ENCODE measurements around the gene MARF1. TPM values are rescaled to one million over a fixed set of nuclear protein-coding genes. Genes with fewer than 3 reads are reported as not detected.

The MARF1 gene
- polyA plus RNA-seq, 1 donor: 41.6 TPM

DNA sequence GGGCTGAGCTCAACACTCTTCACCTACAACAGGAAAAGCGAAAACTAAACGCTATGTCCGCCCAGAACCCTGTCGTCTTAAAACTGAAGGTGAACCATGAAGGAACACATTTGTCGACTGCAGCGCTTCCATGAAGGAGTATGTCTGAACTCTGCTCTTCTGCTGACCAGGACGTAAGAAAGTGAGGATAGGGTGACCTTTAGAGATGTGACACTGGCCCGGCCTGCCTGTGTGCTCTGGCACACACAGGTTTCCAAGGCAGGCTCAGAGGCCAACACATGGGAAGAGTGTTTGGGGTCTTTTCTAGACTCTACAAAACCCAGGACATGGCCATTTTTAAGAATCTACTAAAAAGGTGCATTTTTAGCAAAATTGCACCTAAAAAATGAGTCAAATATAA lies 21.1 kb downstream of the MARF1 start:
- H3K36me3 ChIP-seq (ENCODE audit: control insufficient read depth, insufficient read depth, low read length): peaks cover 81% of the 10 kb centered on the region
- no peaks in the 10 kb centered on the region for H3K4me1 ChIP-seq (ENCODE audit: control insufficient read depth, insufficient read depth, low read length)
- no peak overlapping the region for H3K4me3 ChIP-seq (ENCODE audit: low read length)
- no peaks in the 10 kb centered on the region for H3K27me3 ChIP-seq (ENCODE audit: control insufficient read depth, insufficient read depth, low read length)
- no peaks in the 10 kb centered on the region for H3K9me3 ChIP-seq (ENCODE audit: control insufficient read depth, low read depth, low read length)
- DNase-seq: no peak
- H3K27ac ChIP-seq (ENCODE audit: low read length): no peak overlapping the region
- no CpG with 5 or more reads among the region's 8 CpGs for WGBS (ENCODE audit: insufficient coverage, low lambda C conversion rate)

DNA sequence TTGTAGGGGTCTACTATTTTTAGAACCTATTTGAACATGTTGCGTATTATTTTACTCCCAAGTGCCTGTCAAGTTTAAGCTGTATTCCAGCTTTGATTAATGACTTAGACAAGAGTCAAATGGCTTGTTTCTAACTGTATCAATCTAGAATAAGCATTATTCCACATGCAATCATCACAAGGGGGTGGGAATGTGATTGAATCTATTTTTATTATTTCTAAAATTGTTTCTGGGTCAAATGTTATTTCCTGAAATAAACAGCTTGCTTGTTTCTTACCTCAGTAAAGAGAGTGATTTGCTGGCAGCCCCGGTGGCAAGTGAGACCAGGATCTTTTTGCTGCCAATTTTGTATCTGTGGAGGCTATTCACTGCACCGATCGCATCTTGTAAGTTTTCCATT lies 21.5 kb downstream of the MARF1 start:
- Histone ChIP-seq H3K4me3 (ENCODE audit: low read length) (no peak overlapping the region), H3K4me1 (ENCODE audit: control insufficient read depth, insufficient read depth, low read length) (no peaks in the 10 kb centered on the region), H3K27ac (ENCODE audit: low read length) (no peak overlapping the region), H3K27me3 (ENCODE audit: control insufficient read depth, insufficient read depth, low read length) (no peaks in the 10 kb centered on the region), H3K9me3 (ENCODE audit: control insufficient read depth, low read depth, low read length) (no peaks in the 10 kb centered on the region), H3K36me3 (ENCODE audit: control insufficient read depth, insufficient read depth, low read length) (peaks cover 84% of the 10 kb centered on the region)
- no peak for DNase-seq
- 100% methylated on average over 1 of the region's 4 CpGs for WGBS (ENCODE audit: insufficient coverage, low lambda C conversion rate)

DNA sequence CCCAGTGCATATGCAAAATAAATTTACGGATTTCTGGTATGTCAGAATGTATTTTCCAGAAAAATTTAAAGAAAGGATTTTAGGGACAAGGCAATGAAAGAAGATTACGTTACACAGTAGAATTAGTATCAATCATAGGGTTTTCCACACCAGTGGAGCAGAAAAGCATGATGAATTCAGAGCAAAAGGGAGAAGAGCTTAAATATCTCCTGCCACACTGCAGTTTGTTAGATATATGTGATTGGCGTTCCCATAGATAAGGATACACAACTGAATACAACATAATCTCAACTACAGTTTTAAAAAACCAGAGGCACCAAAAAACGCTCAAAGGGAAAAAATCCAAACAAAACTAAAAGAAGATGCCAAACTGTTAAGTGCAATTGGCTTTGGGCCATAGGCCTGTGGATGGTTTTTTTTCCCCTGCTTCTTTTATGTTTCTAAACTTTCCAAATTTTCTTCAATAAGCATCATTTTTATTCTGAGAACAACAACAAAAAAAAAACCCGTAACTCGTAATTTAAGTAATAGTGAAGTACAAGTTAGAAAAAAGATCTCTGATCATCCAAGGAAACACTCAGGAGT lies 22.3 kb downstream of the MARF1 start:
- no peak overlapping the region for H3K27ac ChIP-seq (ENCODE audit: low read length)
- WGBS (ENCODE audit: insufficient coverage, low lambda C conversion rate): 88% methylated on average over 3 of the region's 6 CpGs
- no peak for DNase-seq
- no peaks in the 10 kb centered on the region for H3K9me3 ChIP-seq (ENCODE audit: control insufficient read depth, low read depth, low read length)
- H3K36me3 ChIP-seq (ENCODE audit: control insufficient read depth, insufficient read depth, low read length): peaks cover 86% of the 10 kb centered on the region
- no peak overlapping the region for H3K4me3 ChIP-seq (ENCODE audit: low read length)
- no peaks in the 10 kb centered on the region for H3K4me1 ChIP-seq (ENCODE audit: control insufficient read depth, insufficient read depth, low read length)
- no peaks in the 10 kb centered on the region for H3K27me3 ChIP-seq (ENCODE audit: control insufficient read depth, insufficient read depth, low read length)

DNA sequence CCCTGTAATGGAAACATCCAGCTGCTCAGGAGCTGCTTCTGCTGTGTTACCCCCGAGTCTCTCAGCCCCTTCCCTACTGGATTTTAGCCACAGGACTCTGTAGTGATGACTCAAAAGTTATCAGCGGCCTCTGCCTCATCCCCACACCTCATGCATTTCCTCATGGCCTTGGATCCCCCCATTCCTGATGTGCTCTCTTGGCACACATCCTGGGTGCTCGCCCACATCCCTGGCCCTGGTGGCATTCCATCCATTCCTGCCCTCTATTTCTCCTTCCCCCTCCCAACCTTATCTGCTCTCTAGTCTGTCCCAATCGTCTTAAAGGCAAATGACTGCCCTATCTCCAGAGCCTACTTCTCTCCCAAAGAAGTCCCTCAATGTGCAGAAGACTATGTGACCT lies 24.6 kb downstream of the MARF1 start:
- H3K27me3 ChIP-seq (ENCODE audit: control insufficient read depth, insufficient read depth, low read length): no peaks in the 10 kb centered on the region
- no peaks in the 10 kb centered on the region for H3K9me3 ChIP-seq (ENCODE audit: control insufficient read depth, low read depth, low read length)
- peaks cover 77% of the 10 kb centered on the region for H3K36me3 ChIP-seq (ENCODE audit: control insufficient read depth, insufficient read depth, low read length)
- no peak overlapping the region for H3K27ac ChIP-seq (ENCODE audit: low read length)
- no peak overlapping the region for H3K4me3 ChIP-seq (ENCODE audit: low read length)
- 80% methylated on average over 1 of the region's 4 CpGs for WGBS (ENCODE audit: insufficient coverage, low lambda C conversion rate)
- no peak for DNase-seq
- H3K4me1 ChIP-seq (ENCODE audit: control insufficient read depth, insufficient read depth, low read length): no peaks in the 10 kb centered on the region

DNA sequence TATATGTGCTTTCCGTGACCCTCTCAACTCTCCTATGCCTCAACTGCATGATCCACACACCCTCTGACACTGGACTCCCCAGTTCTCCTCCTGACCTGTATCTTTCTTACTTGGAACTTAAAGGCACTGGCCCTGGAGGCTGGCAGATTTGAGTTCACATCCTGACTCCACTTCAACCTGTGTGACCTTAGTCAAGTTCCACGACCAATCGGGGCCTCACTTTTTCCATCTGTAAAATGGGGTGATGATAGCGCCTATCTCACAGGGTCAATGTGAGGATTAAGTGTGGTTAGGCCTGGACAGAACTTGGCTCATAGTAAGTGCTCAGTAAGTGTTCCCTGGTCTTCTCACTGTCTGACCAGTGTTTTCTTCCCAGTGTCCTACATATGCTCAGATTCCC lies 25.1 kb downstream of the MARF1 start:
- H3K36me3 ChIP-seq (ENCODE audit: control insufficient read depth, insufficient read depth, low read length): peaks cover 77% of the 10 kb centered on the region
- H3K27ac ChIP-seq (ENCODE audit: low read length): no peak overlapping the region

GRCh38 chr16:15616475-15617165 lies 26.3 kb downstream of the MARF1 start:
- no peak for DNase-seq
- Histone ChIP-seq H3K9me3 (ENCODE audit: control insufficient read depth, low read depth, low read length) (no peaks in the 10 kb centered on the region), H3K4me1 (ENCODE audit: control insufficient read depth, insufficient read depth, low read length) (no peaks in the 10 kb centered on the region), H3K4me3 (ENCODE audit: low read length) (no peak overlapping the region), H3K36me3 (ENCODE audit: control insufficient read depth, insufficient read depth, low read length) (peaks cover 78% of the 10 kb centered on the region), H3K27ac (ENCODE audit: low read length) (no peak overlapping the region), H3K27me3 (ENCODE audit: control insufficient read depth, insufficient read depth, low read length) (no peaks in the 10 kb centered on the region)
- no CpG with 5 or more reads among the region's 11 CpGs for WGBS (ENCODE audit: insufficient coverage, low lambda C conversion rate)

More for the DNA sequence above, 25.1 kb downstream of the MARF1 start:
- no peak for DNase-seq
- WGBS (ENCODE audit: insufficient coverage, low lambda C conversion rate): no CpG with 5 or more reads among the region's 4 CpGs
- Histone ChIP-seq H3K9me3 (ENCODE audit: control insufficient read depth, low read depth, low read length) (no peaks in the 10 kb centered on the region), H3K27me3 (ENCODE audit: control insufficient read depth, insufficient read depth, low read length) (no peaks in the 10 kb centered on the region), H3K4me1 (ENCODE audit: control insufficient read depth, insufficient read depth, low read length) (no peaks in the 10 kb centered on the region), H3K4me3 (ENCODE audit: low read length) (no peak overlapping the region)

DNA sequence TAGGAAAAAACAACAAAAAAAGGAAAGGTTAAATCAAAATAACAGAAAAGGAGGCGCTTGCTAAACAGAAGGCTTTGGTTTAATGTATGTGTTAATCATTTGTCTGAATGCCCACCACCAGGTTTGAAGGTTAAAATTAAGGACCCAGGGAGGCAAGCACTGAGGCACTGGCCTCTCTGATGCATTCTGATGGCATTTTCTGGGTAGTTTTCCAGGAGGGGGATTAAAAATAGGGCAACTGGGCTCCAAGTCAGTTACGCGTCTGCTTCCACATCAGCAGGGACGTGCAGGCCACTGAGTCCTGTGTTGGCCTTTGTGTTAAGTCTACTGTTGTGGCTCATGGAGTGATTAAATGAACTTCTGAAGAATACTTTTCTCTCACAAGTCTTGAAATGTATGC lies 26.9 kb downstream of the MARF1 start:
- Histone ChIP-seq H3K36me3 (ENCODE audit: control insufficient read depth, insufficient read depth, low read length) (peaks cover 78% of the 10 kb centered on the region), H3K4me1 (ENCODE audit: control insufficient read depth, insufficient read depth, low read length) (no peaks in the 10 kb centered on the region), H3K4me3 (ENCODE audit: low read length) (no peak overlapping the region), H3K9me3 (ENCODE audit: control insufficient read depth, low read depth, low read length) (no peaks in the 10 kb centered on the region), H3K27ac (ENCODE audit: low read length) (no peak overlapping the region), H3K27me3 (ENCODE audit: control insufficient read depth, insufficient read depth, low read length) (no peaks in the 10 kb centered on the region)
- WGBS (ENCODE audit: insufficient coverage, low lambda C conversion rate): 100% methylated on average over 1 of the region's 4 CpGs
- DNase-seq: no peak

GRCh38 chr16:15613676-15614075 lies 29.3 kb downstream of the MARF1 start:
- no peaks in the 10 kb centered on the region for H3K9me3 ChIP-seq (ENCODE audit: control insufficient read depth, low read depth, low read length)
- DNase-seq: no peak
- WGBS (ENCODE audit: insufficient coverage, low lambda C conversion rate): no CpG with 5 or more reads among the region's 4 CpGs
- peaks cover 78% of the 10 kb centered on the region for H3K36me3 ChIP-seq (ENCODE audit: control insufficient read depth, insufficient read depth, low read length)
- no peak overlapping the region for H3K27ac ChIP-seq (ENCODE audit: low read length)
- H3K4me1 ChIP-seq (ENCODE audit: control insufficient read depth, insufficient read depth, low read length): no peaks in the 10 kb centered on the region
- no peaks in the 10 kb centered on the region for H3K27me3 ChIP-seq (ENCODE audit: control insufficient read depth, insufficient read depth, low read length)
- no peak overlapping the region for H3K4me3 ChIP-seq (ENCODE audit: low read length)

DNA sequence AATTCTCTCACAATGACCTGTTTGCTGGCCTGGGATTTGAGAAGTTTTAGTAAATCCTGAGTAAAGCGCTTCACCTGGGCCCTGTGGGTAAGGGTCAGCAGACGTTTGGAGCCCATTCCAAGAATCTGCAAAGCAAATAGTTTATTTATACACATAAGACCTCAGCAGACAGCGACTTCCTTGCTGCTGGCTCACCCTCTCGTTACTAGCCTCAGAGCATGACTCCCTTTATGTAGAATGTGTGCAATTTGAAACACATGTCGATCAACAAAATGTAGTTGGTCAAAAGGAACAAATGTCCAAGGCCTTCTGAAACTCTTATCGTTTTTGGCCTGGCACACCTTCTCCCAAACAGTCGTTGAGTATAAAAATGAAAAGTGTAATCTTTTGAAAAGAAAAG lies 31.3 kb downstream of the MARF1 start:
- H3K9me3 ChIP-seq (ENCODE audit: control insufficient read depth, low read depth, low read length): no peaks in the 10 kb centered on the region
- peaks cover 75% of the 10 kb centered on the region for H3K36me3 ChIP-seq (ENCODE audit: control insufficient read depth, insufficient read depth, low read length)
- no CpG with 5 or more reads among the region's 7 CpGs for WGBS (ENCODE audit: insufficient coverage, low lambda C conversion rate)
- no peaks in the 10 kb centered on the region for H3K4me1 ChIP-seq (ENCODE audit: control insufficient read depth, insufficient read depth, low read length)
- DNase-seq: no peak
- H3K4me3 ChIP-seq (ENCODE audit: low read length): no peak overlapping the region
- H3K27me3 ChIP-seq (ENCODE audit: control insufficient read depth, insufficient read depth, low read length): no peaks in the 10 kb centered on the region
- no peak overlapping the region for H3K27ac ChIP-seq (ENCODE audit: low read length)

DNA sequence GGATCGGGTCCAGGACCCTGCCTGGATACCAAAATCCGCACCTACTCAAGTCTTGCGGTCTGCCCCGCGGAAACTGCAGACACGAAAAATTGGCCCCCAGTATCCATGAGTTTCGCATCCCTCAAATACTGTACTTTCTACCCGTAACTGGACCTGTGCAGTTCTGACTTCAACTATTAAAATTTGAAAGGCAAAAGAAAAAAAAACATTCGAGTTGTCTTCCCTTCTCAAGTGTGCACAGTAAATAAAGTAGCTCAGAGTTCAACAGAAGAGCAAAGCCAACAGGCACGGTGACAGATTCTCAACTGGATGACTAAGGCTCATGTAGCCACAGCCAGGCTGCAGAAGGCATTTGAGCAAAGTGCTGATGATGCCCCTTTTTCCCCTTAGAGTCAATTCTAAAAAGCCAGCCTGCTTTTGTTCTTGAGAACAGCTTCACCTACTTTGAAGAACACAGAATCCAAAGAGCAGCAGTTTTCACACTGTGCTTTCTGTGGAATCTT lies 32.5 kb downstream of the MARF1 start:
- DNase-seq: no peak
- no peak overlapping the region for H3K27ac ChIP-seq (ENCODE audit: low read length)
- no peaks in the 10 kb centered on the region for H3K4me1 ChIP-seq (ENCODE audit: control insufficient read depth, insufficient read depth, low read length)
- WGBS (ENCODE audit: insufficient coverage, low lambda C conversion rate): 100% methylated on average over 1 of the region's 10 CpGs
- H3K9me3 ChIP-seq (ENCODE audit: control insufficient read depth, low read depth, low read length): no peaks in the 10 kb centered on the region
- no peaks in the 10 kb centered on the region for H3K27me3 ChIP-seq (ENCODE audit: control insufficient read depth, insufficient read depth, low read length)
- no peak overlapping the region for H3K4me3 ChIP-seq (ENCODE audit: low read length)
- H3K36me3 ChIP-seq (ENCODE audit: control insufficient read depth, insufficient read depth, low read length): peaks cover 76% of the 10 kb centered on the region

DNA sequence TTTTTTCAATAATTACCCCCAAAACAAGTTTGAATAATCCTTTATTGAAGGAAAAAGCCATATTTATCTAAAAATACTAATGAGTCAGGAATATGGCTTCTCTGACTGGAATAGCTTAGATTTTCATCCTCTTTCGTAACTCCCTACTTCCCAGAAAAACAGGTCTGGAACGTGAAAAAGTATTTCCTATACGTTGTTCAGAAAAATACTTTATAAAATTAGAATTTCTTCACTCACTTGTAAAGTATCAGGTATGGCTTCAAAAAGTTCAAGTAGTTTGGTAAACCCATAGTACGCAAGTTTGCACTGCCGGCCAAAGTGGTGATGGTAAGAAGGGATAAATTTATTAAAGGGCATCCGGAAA lies 33.7 kb downstream of the MARF1 start:
- H3K36me3 ChIP-seq (ENCODE audit: control insufficient read depth, insufficient read depth, low read length): peaks cover 80% of the 10 kb centered on the region
- WGBS (ENCODE audit: insufficient coverage, low lambda C conversion rate): 100% methylated on average over 2 of the region's 6 CpGs
- H3K27me3 ChIP-seq (ENCODE audit: control insufficient read depth, insufficient read depth, low read length): no peaks in the 10 kb centered on the region
- no peak for DNase-seq
- no peak overlapping the region for H3K4me3 ChIP-seq (ENCODE audit: low read length)
- H3K27ac ChIP-seq (ENCODE audit: low read length): no peak overlapping the region
- no peaks in the 10 kb centered on the region for H3K9me3 ChIP-seq (ENCODE audit: control insufficient read depth, low read depth, low read length)
- H3K4me1 ChIP-seq (ENCODE audit: control insufficient read depth, insufficient read depth, low read length): no peaks in the 10 kb centered on the region

Data from large intestine (tissue), 3 donors.